ENCODE measurements around the gene SYNE2. TPM values are rescaled to one million over a fixed set of nuclear protein-coding genes. Genes with fewer than 3 reads are reported as not detected.
"Not testable (repeated sequence)": the region's sequence is repeated elsewhere in the genome, so short reads cannot be mapped to it uniquely, and the experiment has no call there.

SYNE2 gene
- total RNA-seq, 1 donor from 2014 or later = 168 TPM

- intact Hi-C loops (cut with micrococcal nuclease) = not testable (repeated sequence)
These were observed 265.6 kb downstream of the SYNE2 start for GRCh38 chr14:64118403-64118742.

GRCh38 chr14:64118892-64119291, 266.1 kb downstream of the SYNE2 start:
- intact Hi-C loops (cut with micrococcal nuclease) = no loop called here

GRCh38 chr14:64119500-64119899, 266.7 kb downstream of the SYNE2 start:
- intact Hi-C loops (cut with micrococcal nuclease) = no loop called here

GRCh38 chr14:64119980-64120379, 267.2 kb downstream of the SYNE2 start:
- intact Hi-C loops (cut with micrococcal nuclease) = no loop called here

- intact Hi-C loops (cut with micrococcal nuclease) = no loop called here
These were observed 270.5 kb downstream of the SYNE2 start for GRCh38 chr14:64123241-64123822.

- intact Hi-C loops (cut with micrococcal nuclease) = no loop called here
These were observed 272.5 kb downstream of the SYNE2 start for GRCh38 chr14:64125270-64125669.

- intact Hi-C loops (cut with micrococcal nuclease) = no loop called here
These were observed 273.7 kb downstream of the SYNE2 start for GRCh38 chr14:64126548-64126947.

GRCh38 chr14:64137657-64138290, 285.0 kb downstream of the SYNE2 start:
- intact Hi-C loops (cut with micrococcal nuclease) = no loop called here

- intact Hi-C loops (cut with micrococcal nuclease) = no loop called here
These were observed 294.5 kb downstream of the SYNE2 start for GRCh38 chr14:64147126-64147790.

- intact Hi-C loops (cut with micrococcal nuclease) = no loop called here
These were observed 297.1 kb downstream of the SYNE2 start for GRCh38 chr14:64149921-64150320.

- intact Hi-C loops (cut with micrococcal nuclease) = no loop called here
These were observed 305.8 kb downstream of the SYNE2 start for GRCh38 chr14:64158608-64159007.

GRCh38 chr14:64159588-64159987, 306.8 kb downstream of the SYNE2 start:
- intact Hi-C loops (cut with micrococcal nuclease) = no loop called here

GRCh38 chr14:64170181-64170580, 317.4 kb downstream of the SYNE2 start:
- intact Hi-C loops (cut with micrococcal nuclease) = loop anchor here (5.0 kb wide), 1 partner anchor 847 kb away; no protein-coding TSS in a partner anchor

GRCh38 chr14:64174922-64175782, 322.3 kb downstream of the SYNE2 start:
- intact Hi-C loops (cut with micrococcal nuclease) = loop anchor here (5.0 kb wide), 1 partner anchor 842 kb away; no protein-coding TSS in a partner anchor

- intact Hi-C loops (cut with micrococcal nuclease) = no loop called here
These were observed 323.5 kb downstream of the SYNE2 start for GRCh38 chr14:64176330-64176729.

GRCh38 chr14:64178814-64179213, 326.0 kb downstream of the SYNE2 start:
- intact Hi-C loops (cut with micrococcal nuclease) = no loop called here

GRCh38 chr14:64182908-64183307, 330.1 kb downstream of the SYNE2 start:
- intact Hi-C loops (cut with micrococcal nuclease) = not testable (repeated sequence)

GRCh38 chr14:64184103-64184729, 331.4 kb downstream of the SYNE2 start:
- intact Hi-C loops (cut with micrococcal nuclease) = no loop called here

- intact Hi-C loops (cut with micrococcal nuclease) = no loop called here
These were observed 332.4 kb downstream of the SYNE2 start for GRCh38 chr14:64185184-64185583.

GRCh38 chr14:64186231-64187129, 333.7 kb downstream of the SYNE2 start:
- intact Hi-C loops (cut with micrococcal nuclease) = no loop called here

Measured in T-helper 1 cell treated with Interleukin-12 subunit alpha and Interleukin-12 subunit beta and Interleukin-4 antibody, amounts not matched to agents 30 ng/mL and 1 ng/mL, for 36 hours (primary cell).